CD14-positive monocyte (primary cell): Measurements from ENCODE around the gene PDS5B. TPM values are rescaled to one million over a fixed set of nuclear protein-coding genes. Genes with fewer than 3 reads are reported as not detected.

Source experiments
- DNase-seq, 3 donors: peaks; one replicate each; pipeline ENCODE4 v3.0.0-alpha.2; 2011 to 2022
- H2AFZ ChIP-seq: 2 replicates; pipeline ENCODE4 v1.6.0; 2012; ENCODE audit warnings: mild to moderate bottlenecking, low read depth, low read length, inconsistent platforms; ENCODE audit not compliant: insufficient read depth, poor library complexity, severe bottlenecking
- H3K27ac ChIP-seq, 2 donors: 1 replicate in 1 of 2; 2 replicates in 1 of 2; pipeline ENCODE4 v1.5.1; 2012 to 2013; ENCODE audit warnings: low read length in 2 of 2, control low read depth in 1 of 2, inconsistent platforms in 1 of 2, low read depth in 1 of 2, mild to moderate bottlenecking in 1 of 2
- H3K27me3 ChIP-seq, 2 donors: one replicate each; pipeline versions ENCODE4 v1.6.0 to v1.6.1; 2011 to 2013; ENCODE audit warnings: low read length in 2 of 2; ENCODE audit not compliant: control insufficient read depth in 2 of 2, insufficient read depth in 2 of 2
- H3K36me3 ChIP-seq, 2 donors: replicated peaks in 1 of 2; 1 replicate in 1 of 2; 2 replicates in 1 of 2; pipeline versions ENCODE4 v1.5.1 to v1.6.1; 2012 to 2013; ENCODE audit warnings: low read length in 2 of 2, control low read depth in 1 of 2, inconsistent platforms in 1 of 2, mild to moderate bottlenecking in 1 of 2; ENCODE audit not compliant: insufficient read depth in 2 of 2, control insufficient read depth in 1 of 2
- H3K4me1 ChIP-seq, 2 donors: 1 replicate in 1 of 2; 2 replicates in 1 of 2; pipeline versions ENCODE4 v1.5.1 to v1.6.1; 2012 to 2013; ENCODE audit warnings: low read length in 2 of 2, control low read depth in 1 of 2, inconsistent platforms in 1 of 2, mild to moderate bottlenecking in 1 of 2, moderate library complexity in 1 of 2; ENCODE audit not compliant: insufficient read depth in 2 of 2, control insufficient read depth in 1 of 2
- H3K4me2 ChIP-seq: replicated peaks from 2 replicates; pipeline ENCODE3; 2012; ENCODE audit warnings: low read length, moderate library complexity, mild to moderate bottlenecking; ENCODE audit not compliant: poor library complexity, severe bottlenecking; ENCODE audit errors: extremely low read depth
- H3K4me3 ChIP-seq, 3 experiments: fragments of 200-600 bp in 1 of 3; sonication (generic) in 1 of 3; replicated peaks in 1 of 3; 1 replicate in 2 of 3; 2 replicates in 1 of 3; pipeline ENCODE4 v1.5.1; 2011 to 2013; ENCODE audit warnings: low read length in 3 of 3, mild to moderate bottlenecking in 3 of 3, control low read depth in 2 of 3, low read depth in 2 of 3, inconsistent platforms in 1 of 3, moderate library complexity in 1 of 3
- H3K79me2 ChIP-seq: 2 replicates; pipeline ENCODE4 v1.6.0; 2012; ENCODE audit warnings: mild to moderate bottlenecking, control low read depth, inconsistent platforms, low read length, moderate library complexity; ENCODE audit not compliant: insufficient read depth
- H3K9ac ChIP-seq: 2 replicates; pipeline ENCODE4 v1.6.0; 2017; ENCODE audit warnings: low read length, mild to moderate bottlenecking; ENCODE audit not compliant: insufficient read depth, poor library complexity, severe bottlenecking
- H3K9me3 ChIP-seq, 2 donors: replicated peaks in 1 of 2; 1 replicate in 1 of 2; 2 replicates in 1 of 2; pipeline versions ENCODE4 v1.5.1 to v1.6.1; 2012 to 2013; ENCODE audit warnings: low read length in 2 of 2, control low read depth in 1 of 2; ENCODE audit not compliant: control insufficient read depth in 1 of 2, insufficient read depth in 1 of 2
- H4K20me1 ChIP-seq: 2 replicates; pipeline ENCODE4 v1.6.0; 2012; ENCODE audit warnings: mild to moderate bottlenecking, low read length, control low read depth, moderate library complexity; ENCODE audit not compliant: insufficient read depth
- H3K27ac Mint-ChIP-seq, 7 donors: one replicate each; pipeline ENCODE4 v1.8.0; 2020; ENCODE audit warnings: mild to moderate bottlenecking in 7 of 7, mixed read lengths in 7 of 7, moderate library complexity in 6 of 7, inconsistent platforms in 2 of 7
- H3K27me3 Mint-ChIP-seq, 3 donors: one replicate each; pipeline ENCODE4 v1.8.0; 2021 to 2022; ENCODE audit warnings: low read depth in 3 of 3, mild to moderate bottlenecking in 3 of 3, mixed read lengths in 3 of 3, moderate library complexity in 3 of 3, inconsistent platforms in 1 of 3
- H3K36me3 Mint-ChIP-seq, 2 donors: one replicate each; pipeline ENCODE4 v1.8.0; 2020; ENCODE audit warnings: mixed read lengths in 2 of 2, inconsistent platforms in 1 of 2, mild to moderate bottlenecking in 1 of 2
- H3K4me1 Mint-ChIP-seq: one replicate; pipeline ENCODE4 v1.8.0; 2020; ENCODE audit warnings: mild to moderate bottlenecking, mixed read lengths
- H3K4me3 Mint-ChIP-seq, 2 donors: one replicate each; pipeline ENCODE4 v1.8.0; 2020; ENCODE audit warnings: mild to moderate bottlenecking in 2 of 2, mixed read lengths in 2 of 2, moderate library complexity in 1 of 2
- H3K9me3 Mint-ChIP-seq, 7 donors: one replicate each; pipeline ENCODE4 v1.8.0; 2020 to 2022; ENCODE audit warnings: mixed read lengths in 7 of 7, mild to moderate bottlenecking in 6 of 7, moderate library complexity in 6 of 7, inconsistent platforms in 2 of 7
- CTCF ChIP-seq: fragments of 200-600 bp; IDR thresholded peaks from one replicate; pipeline ENCODE4 v1.8.0; 2022; ENCODE audit warnings: antibody characterized with exemption, mild to moderate bottlenecking
- WGBS: methylation state at CpG from one replicate; pipeline ENCODE4 v1.1.5; 2013; ENCODE audit warnings: missing lambda C conversion rate; ENCODE audit not compliant: insufficient coverage; 5-methylcytosine and 5-hydroxymethylcytosine counted together
- intact Hi-C, 2 donors: fragments of 100-400 bp; cut with micrococcal nuclease; formaldehyde crosslinking; loops; one replicate each; pipeline versions ENCODE4 v1.15.0 to v1.15.1; 2023
- polyA plus RNA-seq, 3 donors: library from polyadenylated mRNA; depleted of rRNA in 1 of 3; unstranded in 2 of 3; stranded (reverse) in 1 of 3; fragments of 300-500 nt in 2 of 3; fragments of >200 nt in 1 of 3; fragmentation: Illumina TruSeq in 2 of 3; gene quantifications; 1 replicate in 2 of 3; 2 replicates in 1 of 3; pipeline ENCODE4 v1.2.3, GENCODE V29; 2012 to 2021

The PDS5B gene
- polyA plus RNA-seq, 3 donors = 9.0 to 33.0 (median 21.0) TPM

- no CpG with 5 or more reads among the region's 3 CpGs for WGBS
- peaks cover 48 to 52% of the 10 kb centered on the region in 2 donors for H3K36me3 Mint-ChIP-seq
- H3K79me2 ChIP-seq = no peaks in the 10 kb centered on the region
These were observed 82.9 kb downstream of the PDS5B start for GRCh38 chr13:32669030-32669646.

GRCh38 chr13:32674503-32674902 lies 88.3 kb downstream of the PDS5B start:
- Histone ChIP-seq H3K4me2 (no peak overlapping the region), H3K9me3 (no peaks in the 10 kb centered on the region), H3K79me2 (no peaks in the 10 kb centered on the region), H4K20me1 (no peaks in the 10 kb centered on the region), H3K4me3 (no peak overlapping the region), H3K27ac (no peak overlapping the region), H3K9ac (no peak overlapping the region), H3K4me1 (no peaks in the 10 kb centered on the region), H2AFZ (no peak overlapping the region), H3K36me3 (peaks cover 49 to 83% of the 10 kb centered on the region in 2 donors), H3K27me3 (no peaks in the 10 kb centered on the region)
- Mint-ChIP-seq H3K9me3 (peaks cover 0 to 4% (median 0%) of the 10 kb centered on the region in 7 donors), H3K27ac (no peak overlapping the region), H3K4me3 (no peak overlapping the region), H3K4me1 (no peaks in the 10 kb centered on the region), H3K36me3 (peaks cover 68 to 70% of the 10 kb centered on the region in 2 donors), H3K27me3 (no peaks in the 10 kb centered on the region)
- intact Hi-C loops = no loop called here
- TF ChIP-seq CTCF = no peak
- no peak for DNase-seq
- 100% methylated on average over 1 of the region's 2 CpGs for WGBS

More at GRCh38 chr13:32669030-32669646, 82.9 kb downstream of the PDS5B start:
- no peaks in the 10 kb centered on the region for H3K4me1 ChIP-seq
- H4K20me1 ChIP-seq = no peaks in the 10 kb centered on the region
- no peaks in the 10 kb centered on the region for H3K4me1 Mint-ChIP-seq
- no peak overlapping the region for H2AFZ ChIP-seq
- H3K9me3 ChIP-seq = no peaks in the 10 kb centered on the region
- H3K9ac ChIP-seq = no peak overlapping the region
- H3K27ac ChIP-seq = no peak overlapping the region
- no peak overlapping the region for H3K4me2 ChIP-seq
- peaks cover 0 to 4% (median 0%) of the 10 kb centered on the region in 7 donors for H3K9me3 Mint-ChIP-seq
- H3K27ac Mint-ChIP-seq = no peak overlapping the region
- H3K4me3 ChIP-seq = no peak overlapping the region
- no peaks in the 10 kb centered on the region for H3K27me3 ChIP-seq
- H3K36me3 ChIP-seq = peaks cover 19 to 46% of the 10 kb centered on the region in 2 donors
- no peaks in the 10 kb centered on the region for H3K27me3 Mint-ChIP-seq
- H3K4me3 Mint-ChIP-seq = no peak overlapping the region
- DNase-seq = peak; percentile 9 to 53 (median 44)
- TF ChIP-seq CTCF = peak; percentile 74
- intact Hi-C loops = no loop called here
